Camera-type eye (tissue), 1 donor: Measurements from ENCODE around the gene KISS1R. TPM values are rescaled to one million over a fixed set of nuclear protein-coding genes. Genes with fewer than 3 reads are reported as not detected.

Experiments
- total RNA-seq: library from RNA; depleted of rRNA; stranded (reverse); fragments of >200 nt; gene quantifications from one replicate; pipeline ENCODE4 v1.2.3, GENCODE V29; 2014

KISS1R gene
- not detected for total RNA-seq

DNA sequence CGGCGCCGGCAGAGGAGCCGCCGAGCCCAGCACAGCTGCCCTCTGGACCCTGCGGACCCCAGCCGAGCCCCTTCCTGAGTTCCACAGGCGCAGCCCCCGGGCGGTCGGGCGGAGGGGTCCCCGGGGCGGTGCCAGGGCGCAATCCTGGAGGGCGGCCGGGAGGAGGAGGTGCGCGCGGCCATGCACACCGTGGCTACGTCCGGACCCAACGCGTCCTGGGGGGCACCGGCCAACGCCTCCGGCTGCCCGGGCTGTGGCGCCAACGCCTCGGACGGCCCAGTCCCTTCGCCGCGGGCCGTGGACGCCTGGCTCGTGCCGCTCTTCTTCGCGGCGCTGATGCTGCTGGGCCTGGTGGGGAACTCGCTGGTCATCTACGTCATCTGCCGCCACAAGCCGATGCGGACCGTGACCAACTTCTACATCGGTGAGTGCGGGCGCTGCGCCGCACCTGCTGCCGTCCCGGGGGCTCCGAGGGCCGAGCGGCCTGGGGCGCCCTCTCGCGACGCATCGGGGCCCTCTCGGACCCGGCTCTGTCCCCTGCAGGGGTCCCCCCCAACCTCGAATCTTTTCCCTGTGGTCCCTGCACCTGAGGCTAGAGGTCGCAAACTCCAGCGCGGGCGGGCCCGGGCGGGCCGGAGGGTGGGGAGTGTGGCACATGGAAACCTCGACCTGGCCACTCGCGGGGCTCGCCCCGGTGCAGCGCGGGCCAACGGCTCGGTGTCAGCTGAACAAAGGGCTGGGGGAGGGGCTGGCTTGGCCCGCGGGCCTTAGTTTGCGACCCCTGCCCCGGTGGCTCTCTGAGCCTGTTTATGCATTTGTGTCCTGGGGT lies at the start of gene KISS1R:
KISS1R (plus strand) TSS at position 11 of the 829 bp plus-strand sequence; CDS start at position 181, 170 bp downstream.

DNA sequence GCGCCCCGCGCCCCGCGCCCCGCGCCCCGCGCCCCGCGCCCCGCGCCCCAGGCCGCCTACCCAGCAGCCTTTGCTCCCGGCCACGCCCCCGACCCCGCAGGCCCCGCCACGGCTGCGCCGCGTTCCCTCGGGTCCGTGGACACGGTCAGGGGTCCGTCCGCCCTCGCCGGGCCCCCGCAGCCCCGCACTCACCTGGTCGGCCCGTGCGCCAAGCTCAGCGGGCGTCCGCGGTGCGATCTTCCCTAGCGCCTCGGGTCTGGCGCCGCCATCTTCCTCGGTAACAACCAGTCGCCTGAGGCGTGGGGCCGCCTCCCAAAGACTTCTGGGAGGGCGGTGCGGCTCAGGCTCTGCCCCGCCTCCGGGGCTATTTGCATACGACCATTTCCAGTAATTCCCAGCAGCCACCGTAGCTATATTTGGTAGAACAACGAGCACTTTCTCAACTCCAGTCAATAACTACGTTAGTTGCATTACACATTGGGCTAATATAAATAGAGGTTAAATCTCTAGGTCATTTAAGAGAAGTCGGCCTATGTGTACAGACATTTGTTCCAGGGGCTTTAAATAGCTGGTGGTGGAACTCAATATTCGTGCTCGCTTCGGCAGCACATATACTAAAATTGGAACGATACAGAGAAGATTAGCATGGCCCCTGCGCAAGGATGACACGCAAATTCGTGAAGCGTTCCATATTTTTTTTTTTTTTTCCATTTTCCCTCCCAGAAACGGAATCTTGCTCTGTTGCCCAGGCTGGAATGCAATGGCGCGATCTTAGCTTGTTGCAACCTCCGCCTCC lies 24.0 kb upstream of the KISS1R start, which contains the start of the genes MED16 and RNU6-9:
MED16 (minus strand) TSS at position 294 of the 796 bp plus-strand sequence. CDS start 2,056 bp downstream, outside the sequence.
RNU6-9 (plus strand) TSS at position 591 of the 796 bp plus-strand sequence.

DNA sequence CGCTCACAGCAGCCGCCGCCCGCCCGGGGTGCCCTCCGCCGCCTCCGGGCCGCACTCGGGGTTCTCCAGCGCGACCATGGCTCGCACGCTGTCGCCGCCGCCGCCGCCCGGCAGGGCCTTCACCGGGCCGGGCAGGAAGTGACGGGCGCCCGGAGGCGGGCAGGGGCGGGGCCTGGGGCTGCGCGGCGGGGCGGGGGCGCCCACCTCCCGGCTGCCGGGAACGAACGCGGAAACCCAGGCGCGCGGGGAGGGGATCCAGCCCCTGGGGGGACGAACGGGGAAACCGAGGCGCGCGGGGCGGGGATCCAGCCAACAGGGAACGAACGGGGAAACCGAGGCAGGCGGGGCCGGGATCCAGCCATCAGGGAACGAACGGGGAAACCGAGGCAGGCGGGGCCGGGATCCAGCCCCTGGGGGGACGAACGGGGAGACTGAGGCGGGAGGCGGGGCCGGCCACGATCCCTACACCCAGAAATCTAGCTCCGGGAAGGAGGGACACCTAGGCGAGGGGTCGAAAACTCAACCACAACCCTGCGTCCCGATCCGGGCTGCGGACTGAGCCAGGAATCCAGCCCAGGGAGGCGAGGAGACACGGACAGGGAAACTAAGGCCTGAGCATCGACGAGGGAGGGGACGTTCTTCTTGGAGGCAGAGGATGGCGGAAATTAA lies 3.9 kb upstream of the KISS1R start, which contains the start of gene R3HDM4:
R3HDM4 (minus strand) TSS at position 140 of the 669 bp plus-strand sequence; CDS start at position 78, 62 bp downstream.

DNA sequence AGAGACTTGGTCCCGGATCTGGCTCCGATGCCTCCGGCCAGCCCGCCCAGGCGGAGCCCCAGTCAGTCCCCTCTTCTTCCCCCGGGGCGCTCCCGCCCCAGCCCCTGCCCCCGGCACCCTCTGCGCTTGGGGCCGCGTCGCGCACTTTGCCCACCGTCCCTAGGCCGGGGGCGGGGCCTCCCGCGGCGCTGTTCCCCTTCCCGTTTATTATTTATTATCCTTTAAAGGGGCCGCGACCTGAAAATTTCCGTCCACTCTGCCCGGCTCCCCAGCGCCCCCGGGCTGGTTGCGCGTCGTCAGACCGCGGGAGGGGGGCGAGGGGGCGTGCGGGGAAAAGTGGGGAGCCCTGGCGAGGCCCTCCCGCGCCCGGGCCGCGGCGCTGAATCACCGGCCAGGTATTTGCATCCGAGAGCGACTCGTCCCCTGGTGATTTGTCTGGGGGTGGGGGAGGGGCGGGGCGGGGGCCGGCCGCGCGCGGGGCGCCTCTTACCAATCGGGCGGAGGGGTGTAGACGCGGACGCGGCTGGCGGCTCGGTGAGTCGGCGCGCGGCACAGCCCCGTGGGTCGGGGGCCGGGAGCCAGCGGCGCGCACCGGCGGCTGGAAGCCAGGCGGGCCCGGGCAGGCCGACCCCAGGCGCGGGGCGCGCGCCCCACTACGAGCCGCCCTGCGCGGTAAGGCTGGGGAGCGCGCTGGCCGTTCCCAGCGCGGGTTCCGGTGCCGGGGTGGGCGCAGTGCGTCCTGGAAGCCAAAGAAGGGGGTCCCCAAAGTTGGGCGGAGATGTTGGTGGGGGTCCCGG lies 8.6 kb downstream of the KISS1R start, which contains the start of gene ARID3A:
ARID3A (plus strand) TSS at position 510 of the 797 bp plus-strand sequence. CDS start 3,494 bp downstream, outside the sequence.

Other genes starting within 250 kb of the KISS1R start
- gene FSTL3, start 240.9 kb upstream of the KISS1R start, total RNA-seq, result 36.6 TPM
- not detected for gene PRSS57, start 221.9 kb upstream of the KISS1R start, total RNA-seq
- 145 TPM for gene PALM, start 208.4 kb upstream of the KISS1R start, total RNA-seq
- gene MISP, start 166.2 kb upstream of the KISS1R start, total RNA-seq, result 1.4 TPM
- 113 TPM for gene PTBP1, start 119.9 kb upstream of the KISS1R start, total RNA-seq
- 21.2 TPM for gene PLPPR3, start 95.4 kb upstream of the KISS1R start, total RNA-seq
- gene AZU1, start 89.5 kb upstream of the KISS1R start, total RNA-seq, result 3.4 TPM
- gene PRTN3, start 76.3 kb upstream of the KISS1R start, total RNA-seq, result 2.5 TPM
- gene ELANE, start 65.0 kb upstream of the KISS1R start, total RNA-seq, result 6.4 TPM
- 15.3 TPM for gene CFD, start 57.7 kb upstream of the KISS1R start, total RNA-seq
- 70.6 TPM for gene MED16, start 24.1 kb upstream of the KISS1R start, total RNA-seq
- gene RNU6-9, start 23.8 kb upstream of the KISS1R start, total RNA-seq, result not detected
- 34.8 TPM for gene R3HDM4, start 4.1 kb upstream of the KISS1R start, total RNA-seq
- gene ARID3A, start 8.7 kb downstream of the KISS1R start, total RNA-seq, result 12.7 TPM
- 52.4 TPM for gene WDR18, start 67.0 kb downstream of the KISS1R start, total RNA-seq
- gene GRIN3B, start 83.1 kb downstream of the KISS1R start, total RNA-seq, result not detected
- gene TMEM259, start 103.8 kb downstream of the KISS1R start, total RNA-seq, result 103 TPM
- gene RNU6-2, start 104.2 kb downstream of the KISS1R start, total RNA-seq, result not detected
- 60.9 TPM for gene CNN2, start 109.3 kb downstream of the KISS1R start, total RNA-seq
- 84.4 TPM for gene ABCA7, start 122.8 kb downstream of the KISS1R start, total RNA-seq
- 11.5 TPM for gene ARHGAP45, start 149.8 kb downstream of the KISS1R start, total RNA-seq
- 101 TPM for gene POLR2E, start 178.0 kb downstream of the KISS1R start, total RNA-seq
- 157 TPM for gene GPX4, start 186.7 kb downstream of the KISS1R start, total RNA-seq